PC-9 (cell line): Measurements from ENCODE around the gene JAML.

Source experiments
- CTCF ChIP-seq: fragments of 200-600 bp; sonication (generic); conservative IDR thresholded peaks from 2 replicates; pipeline ENCODE4 v1.6.1; 2017; ENCODE audit warnings: mixed run types, antibody characterized with exemption, mild to moderate bottlenecking, moderate library complexity
- EZH2 ChIP-seq: fragments of 200-600 bp; sonication (generic); IDR thresholded peaks from 2 replicates; pipeline ENCODE4 v1.8.0; 2017; ENCODE audit warnings: antibody characterized with exemption, low read depth

- TF ChIP-seq EZH2 (no peak), CTCF (no peak)
Measured at GRCh38 chr11:118164885-118165284, 59.9 kb downstream of the JAML start.
